ENCODE data around the gene CLIC3.
A peak's percentile ranks its signal among the peaks of the same experiment; 100 is the strongest.

CLIC3 gene

DNA sequence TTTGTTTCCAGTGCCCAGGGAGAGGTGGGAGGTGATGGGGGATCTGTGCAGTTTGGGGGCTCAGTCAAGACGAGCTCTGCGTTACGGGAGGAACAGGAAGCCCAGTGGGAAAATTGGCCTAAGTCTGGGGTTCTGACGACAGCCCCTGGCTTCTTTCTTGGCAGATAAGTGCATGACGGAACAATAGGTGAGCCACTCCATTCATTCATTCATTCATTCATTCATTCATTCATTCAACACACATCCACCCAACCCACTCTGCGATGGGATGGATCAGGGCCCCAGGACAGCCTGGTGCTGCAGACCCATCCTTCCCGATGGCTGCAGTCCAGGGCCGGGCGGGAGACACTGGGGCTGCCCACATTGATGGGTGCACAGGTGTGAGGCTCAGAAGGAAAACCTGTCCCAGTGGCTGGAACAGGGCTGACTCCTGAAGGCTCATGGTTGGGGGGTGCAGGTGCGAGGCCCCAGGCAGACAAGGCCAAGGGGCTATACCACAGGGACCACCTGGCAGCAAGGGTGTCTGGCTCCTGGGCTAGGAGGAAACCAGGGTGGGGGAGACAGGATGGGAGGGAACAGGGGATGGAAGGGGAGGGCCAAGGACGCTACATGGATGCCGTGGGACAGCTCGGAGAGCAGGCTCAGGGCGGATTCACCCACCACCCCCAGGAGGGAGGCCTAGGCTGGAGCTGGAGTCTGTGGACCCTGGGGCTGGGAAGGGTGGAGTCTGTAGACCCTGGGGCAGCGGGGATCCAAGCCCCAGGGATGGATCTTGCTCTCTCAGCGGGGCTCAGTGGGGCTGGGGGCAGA is 15.5 kb downstream of the CLIC3 start:
- no peak for DNase-seq (ENCODE audit: low spot score)

DNA sequence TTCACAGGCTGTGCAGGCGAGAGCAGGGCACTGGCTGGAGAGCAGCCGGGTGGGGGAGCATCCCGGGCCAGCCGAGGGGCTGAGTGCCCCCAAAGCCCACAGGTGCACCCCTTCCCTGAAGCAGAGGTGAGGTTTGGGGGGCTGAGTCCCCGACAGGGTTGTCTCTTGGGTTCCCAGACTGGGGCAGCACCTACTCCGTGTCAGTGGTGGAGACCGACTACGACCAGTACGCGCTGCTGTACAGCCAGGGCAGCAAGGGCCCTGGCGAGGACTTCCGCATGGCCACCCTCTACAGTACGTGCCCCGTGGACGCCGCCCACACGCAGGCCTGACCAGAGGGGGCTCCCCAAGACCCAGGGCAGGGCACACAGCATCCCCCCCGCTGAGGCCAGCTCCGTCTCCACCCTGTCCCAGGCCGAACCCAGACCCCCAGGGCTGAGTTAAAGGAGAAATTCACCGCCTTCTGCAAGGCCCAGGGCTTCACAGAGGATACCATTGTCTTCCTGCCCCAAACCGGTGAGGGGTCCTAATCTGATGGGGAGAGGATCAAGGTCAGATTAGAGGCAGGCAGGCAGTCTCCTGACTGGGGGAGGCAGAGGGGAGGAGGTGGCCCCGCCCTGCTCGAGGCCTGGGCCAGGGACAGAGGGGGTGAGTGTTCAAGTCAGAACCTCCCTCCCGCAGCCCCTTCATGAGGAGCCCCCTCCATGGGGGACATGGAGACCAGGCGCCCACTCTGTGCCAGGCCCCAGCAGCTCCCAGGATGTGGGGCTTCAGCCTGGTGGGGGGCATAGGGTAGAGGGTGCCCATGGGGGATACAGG is 16.4 kb downstream of the CLIC3 start:
- no peak for DNase-seq (ENCODE audit: low spot score)

DNA sequence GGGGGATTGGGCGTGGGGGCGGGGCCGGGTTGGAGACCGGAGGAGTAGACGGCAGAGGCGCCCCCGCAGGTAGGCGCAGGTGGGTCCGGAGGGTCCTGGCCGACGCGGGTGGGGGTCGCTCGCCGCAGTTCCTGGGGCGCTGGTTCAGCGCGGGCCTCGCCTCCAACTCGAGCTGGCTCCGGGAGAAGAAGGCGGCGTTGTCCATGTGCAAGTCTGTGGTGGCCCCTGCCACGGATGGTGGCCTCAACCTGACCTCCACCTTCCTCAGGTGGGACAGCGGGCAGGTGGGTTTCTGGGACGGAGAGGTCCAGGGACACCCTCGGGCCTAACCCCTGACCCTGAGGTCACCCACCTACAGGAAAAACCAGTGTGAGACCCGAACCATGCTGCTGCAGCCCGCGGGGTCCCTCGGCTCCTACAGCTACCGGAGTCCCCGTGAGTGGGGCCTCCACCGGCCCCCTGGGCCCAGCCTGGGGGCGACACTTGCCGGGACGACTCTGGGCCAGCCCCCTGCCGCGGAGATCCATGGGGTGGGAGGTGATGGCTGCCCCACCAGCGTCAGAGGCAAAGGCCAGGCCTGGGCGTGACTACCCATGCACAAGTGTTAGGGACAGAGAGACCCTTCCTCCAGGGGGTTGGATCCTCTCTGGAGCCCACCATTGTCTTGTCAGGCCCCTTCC is 17.4 kb downstream of the CLIC3 start:
- no peak for DNase-seq (ENCODE audit: low spot score)

DNA sequence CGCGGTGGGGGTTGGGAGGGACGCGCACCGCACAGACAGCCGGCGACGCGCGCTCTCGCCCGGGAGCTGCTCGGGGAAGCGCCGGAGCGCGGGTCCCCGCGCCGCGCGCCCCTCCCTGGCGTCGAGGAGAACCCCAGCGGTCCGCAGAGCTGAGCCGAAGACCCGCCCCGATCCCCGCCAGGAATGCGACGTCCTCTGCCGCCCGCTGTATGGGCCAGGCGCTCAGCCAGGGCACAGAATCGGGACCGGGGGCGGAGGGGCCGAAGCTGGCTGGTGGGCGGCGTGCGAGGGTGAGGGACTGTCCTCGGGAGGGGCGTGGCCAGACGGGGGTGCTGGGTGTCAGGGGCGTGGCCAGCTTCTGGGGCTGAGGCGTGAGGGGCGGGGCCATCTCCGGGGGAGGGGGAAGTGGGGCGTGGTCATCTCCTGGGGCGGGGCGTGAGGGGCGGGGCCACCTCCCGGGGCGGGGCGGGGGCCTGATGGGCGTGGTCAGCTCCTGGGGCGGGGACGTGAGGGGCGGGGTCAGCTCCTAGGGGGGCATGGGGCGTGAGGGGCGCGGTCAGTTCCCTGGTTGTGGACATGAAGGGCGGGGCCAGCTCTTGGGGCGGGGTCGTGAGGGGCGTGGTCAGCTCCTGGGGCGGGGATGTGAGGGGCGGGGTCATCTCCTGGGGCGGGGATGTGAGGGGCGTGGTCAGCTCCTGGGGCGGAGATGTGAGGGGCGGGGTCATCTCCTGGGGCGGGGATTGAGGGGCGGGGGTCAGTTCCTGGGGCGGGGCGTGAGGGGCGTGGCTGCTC is 18.1 kb downstream of the CLIC3 start:
- peak; percentile 43 for DNase-seq (ENCODE audit: low spot score)

DNA sequence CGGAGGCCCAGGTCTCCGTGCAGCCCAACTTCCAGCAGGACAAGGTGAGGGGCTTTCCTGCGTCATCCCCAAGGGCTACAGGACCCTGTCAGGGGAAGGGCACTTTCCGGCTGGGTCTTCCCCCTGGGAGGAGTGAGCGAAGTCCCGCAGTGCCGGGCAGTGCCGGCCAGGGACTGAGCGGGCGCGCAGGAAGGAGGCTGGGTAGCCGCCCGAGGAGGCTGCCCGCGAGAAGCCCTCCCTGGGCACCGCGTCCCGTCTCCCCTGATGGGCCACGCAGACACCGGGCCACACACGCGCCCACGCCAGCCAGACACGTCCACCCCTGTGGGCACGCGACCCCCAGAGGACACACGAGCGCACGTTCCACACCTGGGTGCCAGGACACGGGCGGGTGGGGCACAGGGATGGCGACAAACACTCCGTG is 18.7 kb downstream of the CLIC3 start:
- DNase-seq (ENCODE audit: low spot score): no peak

DNA sequence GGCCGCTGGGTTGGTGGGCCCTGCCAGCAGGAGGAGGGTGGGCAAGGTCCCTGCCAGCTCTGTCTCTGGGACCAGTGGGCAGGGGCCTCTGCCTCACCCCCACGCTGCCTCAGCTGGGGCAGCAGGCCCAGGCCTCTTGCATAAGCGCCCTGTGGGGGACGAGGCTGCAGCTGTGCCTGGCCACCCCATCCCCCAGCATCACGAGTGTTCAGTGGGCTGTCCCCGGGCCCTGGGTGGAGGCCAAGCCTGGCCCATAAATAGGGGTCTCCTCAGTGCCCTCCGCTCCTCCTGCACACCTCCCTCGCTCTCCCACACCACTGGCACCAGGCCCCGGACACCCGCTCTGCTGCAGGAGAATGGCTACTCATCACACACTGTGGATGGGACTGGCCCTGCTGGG is 19.1 kb downstream of the CLIC3 start, which contains the start of gene PTGDS:
PTGDS (plus strand) TSS at position 282 of the 400 bp plus-strand sequence; CDS start at position 357, 75 bp downstream.
- peak; percentile 35 for DNase-seq (ENCODE audit: low spot score)

DNA sequence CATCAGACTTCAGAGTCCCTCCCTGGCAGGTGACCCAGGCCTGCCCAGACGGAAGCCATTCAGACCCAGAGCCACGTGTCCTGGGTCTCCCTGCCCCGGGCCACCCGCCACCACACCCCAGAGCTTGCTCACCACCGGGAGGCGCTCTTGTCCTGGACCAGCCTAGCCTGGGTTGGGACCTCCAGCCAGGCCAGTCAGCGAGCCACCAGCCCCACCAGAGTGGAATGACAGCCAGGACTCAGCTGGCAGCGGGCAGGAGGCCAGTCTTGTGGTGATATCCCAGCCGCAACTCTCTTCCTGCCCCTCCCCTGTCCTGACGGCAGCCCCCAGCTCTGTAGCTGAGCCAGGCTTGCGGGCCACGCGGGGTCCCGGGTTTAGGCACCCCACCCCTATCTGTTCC is 20.7 kb downstream of the CLIC3 start:
- DNase-seq (ENCODE audit: low spot score): peak; percentile 66

DNA sequence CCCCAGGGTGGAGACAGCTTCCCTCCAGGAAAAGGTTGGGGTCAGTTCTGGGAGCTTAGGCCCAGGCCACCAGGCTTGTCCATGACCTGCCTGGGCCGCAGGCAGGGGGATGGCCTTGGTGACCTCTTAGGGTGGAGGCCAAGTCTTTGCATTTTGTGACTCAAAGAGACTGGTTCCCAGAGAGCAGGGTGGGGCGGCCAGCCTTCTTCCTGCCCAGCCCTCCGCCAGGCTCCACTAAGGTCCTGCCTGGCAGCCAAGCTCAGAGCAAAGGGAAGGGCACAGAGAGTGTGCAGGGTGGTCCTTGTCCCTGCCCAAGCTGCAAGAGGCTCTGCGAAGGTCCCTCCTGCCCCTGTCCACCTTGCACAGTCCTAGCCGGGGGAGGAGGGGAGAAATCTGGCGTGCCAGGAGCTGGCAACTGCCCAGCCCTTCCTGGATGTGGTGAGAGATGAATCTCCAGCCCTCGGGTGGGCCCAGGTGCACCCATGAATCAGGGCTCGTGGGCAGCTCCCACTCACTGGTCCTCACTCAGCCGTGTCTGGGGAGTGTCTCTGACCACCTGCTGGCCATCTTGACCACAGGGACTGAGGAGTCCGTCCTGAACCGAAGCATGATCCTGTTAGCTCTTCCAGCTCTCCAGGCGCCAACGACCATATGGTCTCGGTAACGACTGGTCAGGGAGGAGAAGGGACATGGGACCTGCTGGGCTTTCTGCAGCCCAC is 21.4 kb downstream of the CLIC3 start:
- peak; percentile 44 for DNase-seq (ENCODE audit: low spot score)

DNA sequence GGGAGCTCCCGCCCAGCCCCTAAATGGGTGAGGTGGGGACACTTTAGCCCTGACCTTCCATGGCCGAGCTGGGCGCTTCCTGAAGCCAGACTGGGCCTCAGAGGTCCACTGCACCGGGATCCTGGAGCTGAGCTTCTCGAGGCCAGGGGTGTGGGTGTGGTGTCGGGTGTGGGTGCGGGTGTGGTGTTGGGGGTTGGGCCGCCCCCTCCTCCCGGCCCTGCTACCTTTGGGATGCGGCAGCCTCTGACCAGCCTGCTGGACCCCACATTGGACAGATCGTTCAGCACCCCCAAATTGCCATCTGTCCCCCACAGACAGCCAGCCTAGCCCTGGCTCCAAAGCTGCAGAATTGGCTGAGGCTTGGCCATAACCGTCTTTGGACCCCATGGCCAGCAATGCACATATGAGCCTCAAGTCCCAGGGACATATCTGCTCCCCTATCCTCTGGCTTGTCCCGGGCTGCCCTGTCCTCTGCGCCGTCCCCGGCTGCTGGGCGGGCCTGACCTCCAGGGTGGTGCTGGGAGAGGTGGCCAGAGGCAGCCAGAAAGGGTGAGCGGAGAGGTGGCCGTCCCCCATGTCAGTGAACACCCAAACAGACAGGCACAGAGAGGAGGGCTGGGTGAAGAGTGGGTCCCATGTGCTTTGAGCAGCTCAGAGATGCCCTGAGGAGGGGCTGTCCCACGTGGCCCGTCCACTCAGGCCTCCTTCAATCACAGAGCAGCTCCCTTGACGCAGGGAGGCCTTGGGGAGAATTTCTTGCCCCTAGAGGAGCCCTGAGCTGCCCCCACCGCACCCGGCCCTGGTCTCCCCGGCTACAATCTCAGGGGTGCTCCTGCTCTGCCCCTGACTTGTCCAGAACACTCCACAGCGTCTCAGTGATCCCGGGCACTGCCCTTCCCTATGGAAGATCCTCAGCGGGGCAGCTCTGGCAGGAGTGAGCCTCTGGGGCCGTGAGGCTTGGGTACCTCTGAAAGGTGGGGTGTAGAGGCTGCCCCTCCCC is 22.4 kb downstream of the CLIC3 start:
- DNase-seq (ENCODE audit: low spot score): no peak

DNA sequence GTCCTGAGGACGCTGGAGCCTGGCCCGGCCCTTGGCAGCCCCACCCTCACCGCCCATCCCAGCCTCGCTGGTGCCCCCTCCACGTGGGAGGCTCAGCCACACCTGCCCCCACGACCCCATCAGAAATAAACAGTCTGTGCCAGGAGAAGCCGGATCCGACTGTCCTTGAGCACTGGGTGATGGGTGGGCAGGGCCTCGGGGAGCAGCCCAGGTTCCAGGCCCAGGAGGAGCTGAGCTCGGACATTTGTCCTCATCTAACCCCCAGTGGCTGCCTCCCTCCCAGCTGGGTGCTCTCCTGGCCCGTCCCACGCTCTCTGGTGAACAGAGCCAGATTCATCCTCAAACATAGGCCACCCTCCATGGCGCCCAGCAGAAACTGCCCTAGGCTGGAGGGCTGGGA is 23.6 kb downstream of the CLIC3 start:
- no peak for DNase-seq (ENCODE audit: low spot score)

DNA sequence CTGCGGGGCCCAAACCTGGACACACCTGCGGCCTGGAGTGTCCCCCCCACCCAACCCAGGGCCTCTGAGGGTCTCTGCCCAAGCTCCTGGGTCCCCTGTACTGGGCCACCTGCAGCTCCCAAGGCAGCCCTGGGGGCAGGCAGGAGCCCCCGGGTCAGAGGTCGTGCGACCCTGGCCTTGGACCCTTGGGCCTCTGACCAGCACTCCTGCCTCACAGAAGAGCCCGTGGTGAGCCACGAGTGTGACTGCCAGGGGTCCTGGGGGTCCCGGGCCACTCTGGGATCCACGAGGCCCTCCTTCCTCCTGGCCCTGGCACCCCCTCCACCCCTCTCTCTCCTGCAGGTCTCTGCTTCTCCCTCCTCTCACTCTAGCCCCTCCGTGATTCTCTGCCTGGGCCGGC is 24.0 kb downstream of the CLIC3 start:
- DNase-seq (ENCODE audit: low spot score): no peak

DNA sequence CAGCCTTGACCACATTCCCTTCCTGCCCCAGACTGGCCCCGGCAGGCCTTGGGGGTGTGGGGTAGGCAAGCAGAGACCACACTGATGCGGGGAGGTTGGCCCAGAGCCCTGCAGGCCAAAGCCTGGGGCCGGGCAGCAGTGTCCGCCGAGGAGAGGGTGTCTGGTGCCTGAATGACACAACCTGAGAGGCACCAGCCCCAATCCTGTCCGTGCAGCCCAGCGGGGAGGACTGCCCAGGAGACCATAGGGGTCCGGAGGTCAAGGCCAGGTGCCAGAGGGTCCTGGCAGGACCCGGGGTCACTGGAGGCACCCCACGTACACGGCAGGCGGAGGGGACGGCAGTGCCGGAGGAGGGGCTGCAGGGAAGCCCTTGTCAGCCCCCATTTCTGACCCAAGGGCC is 24.6 kb downstream of the CLIC3 start:
- DNase-seq (ENCODE audit: low spot score): no peak

DNA sequence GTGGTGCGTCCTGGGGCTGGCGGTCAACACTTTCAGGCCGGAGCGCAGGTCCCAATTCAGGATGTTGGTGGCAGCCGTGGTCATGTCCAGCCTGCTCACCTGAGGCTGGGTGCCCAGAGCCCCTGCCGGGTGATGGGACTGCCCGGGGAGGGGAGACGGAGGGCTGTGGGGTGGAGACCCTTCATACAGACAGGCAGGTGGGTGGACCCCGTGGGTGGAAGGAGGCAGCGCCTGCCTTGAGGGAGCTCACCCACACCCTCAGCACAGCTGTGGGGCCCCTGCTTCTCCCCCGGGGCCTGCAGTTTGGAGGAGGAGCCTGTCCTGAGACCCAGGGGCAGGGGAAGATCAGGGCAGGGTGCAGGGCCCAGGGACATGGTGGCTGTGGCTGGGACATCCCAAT is 26.0 kb downstream of the CLIC3 start:
- no peak for DNase-seq (ENCODE audit: low spot score)

DNA sequence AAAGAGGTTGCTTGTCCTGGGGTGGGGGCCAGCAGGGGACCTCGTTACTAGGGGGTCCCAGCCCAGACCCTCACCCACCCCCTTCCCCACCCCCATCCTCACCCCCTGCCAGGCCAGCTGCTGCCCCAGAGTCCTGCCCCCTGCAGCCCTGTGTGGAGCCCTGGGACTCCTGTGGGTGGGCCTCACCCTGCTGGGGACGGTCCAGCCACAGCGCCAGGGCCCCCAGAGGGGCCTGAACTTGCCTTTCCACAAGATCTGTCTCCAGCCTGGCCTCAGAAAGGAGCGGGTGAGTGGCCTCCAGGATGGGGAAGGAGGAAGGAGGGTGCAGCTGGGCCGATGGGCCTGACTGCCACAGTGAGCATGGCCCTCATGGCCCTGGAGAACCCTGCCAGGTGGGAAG is 26.6 kb downstream of the CLIC3 start:
- no peak for DNase-seq (ENCODE audit: low spot score)

DNA sequence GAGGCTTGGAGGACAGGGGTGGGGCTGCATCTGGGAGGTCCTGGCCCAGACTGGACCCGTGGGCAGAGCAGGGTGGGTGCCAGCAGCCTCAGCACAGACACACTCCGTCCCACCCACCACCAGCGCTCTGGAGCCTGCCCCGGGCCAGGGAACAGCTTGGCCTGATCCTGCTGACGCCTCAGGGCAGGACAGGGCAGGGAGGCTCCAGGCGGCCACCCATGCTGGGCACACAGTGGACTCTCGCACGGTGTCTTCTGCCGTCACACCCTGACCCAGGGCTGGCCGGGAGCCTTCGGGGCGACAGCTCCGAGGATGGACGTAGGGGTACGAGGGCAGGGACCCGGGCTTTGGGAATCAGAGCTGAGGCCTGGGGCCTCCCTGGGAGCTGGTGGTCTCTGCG is 27.2 kb downstream of the CLIC3 start:
- DNase-seq (ENCODE audit: low spot score): no peak

DNA sequence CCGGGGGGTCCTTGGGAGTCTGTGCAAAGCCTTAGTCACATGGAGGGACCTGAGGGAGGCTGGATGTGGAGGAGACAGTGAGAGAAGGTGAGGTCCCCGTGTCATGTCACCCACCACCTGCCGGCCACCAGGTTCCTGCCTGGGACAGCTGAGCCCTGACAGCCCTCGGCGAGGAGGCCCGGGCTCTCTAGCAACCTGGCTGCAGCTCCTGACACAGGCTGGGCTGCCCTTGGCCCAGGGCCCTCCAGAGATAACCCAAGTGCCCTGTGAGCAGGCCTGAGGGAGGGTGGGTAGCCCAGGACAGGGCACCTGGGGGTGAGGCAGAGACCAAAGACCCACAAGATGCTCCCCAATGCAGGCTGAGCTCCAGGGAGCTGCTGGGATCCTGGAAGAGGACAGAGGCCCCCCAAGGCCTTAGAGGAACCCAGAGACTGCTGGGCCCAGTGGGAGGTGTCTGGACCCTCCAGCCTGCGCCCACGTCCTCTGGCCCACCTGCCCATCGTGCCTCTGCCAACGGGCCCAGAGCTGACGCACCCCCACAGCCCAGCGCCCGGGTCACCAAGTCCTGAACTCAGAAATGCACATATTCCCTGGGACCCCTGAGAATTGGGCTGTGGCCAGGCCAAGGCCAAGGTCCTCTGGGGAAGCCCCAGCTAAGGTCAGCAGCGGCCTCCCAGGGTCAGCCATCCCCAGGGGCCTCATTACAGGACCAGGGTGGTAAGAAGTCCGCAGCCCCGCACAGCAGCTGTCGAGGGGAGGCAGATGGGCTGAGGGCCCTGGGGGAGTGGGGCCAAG is 27.8 kb downstream of the CLIC3 start:
- DNase-seq (ENCODE audit: low spot score): no peak

DNA sequence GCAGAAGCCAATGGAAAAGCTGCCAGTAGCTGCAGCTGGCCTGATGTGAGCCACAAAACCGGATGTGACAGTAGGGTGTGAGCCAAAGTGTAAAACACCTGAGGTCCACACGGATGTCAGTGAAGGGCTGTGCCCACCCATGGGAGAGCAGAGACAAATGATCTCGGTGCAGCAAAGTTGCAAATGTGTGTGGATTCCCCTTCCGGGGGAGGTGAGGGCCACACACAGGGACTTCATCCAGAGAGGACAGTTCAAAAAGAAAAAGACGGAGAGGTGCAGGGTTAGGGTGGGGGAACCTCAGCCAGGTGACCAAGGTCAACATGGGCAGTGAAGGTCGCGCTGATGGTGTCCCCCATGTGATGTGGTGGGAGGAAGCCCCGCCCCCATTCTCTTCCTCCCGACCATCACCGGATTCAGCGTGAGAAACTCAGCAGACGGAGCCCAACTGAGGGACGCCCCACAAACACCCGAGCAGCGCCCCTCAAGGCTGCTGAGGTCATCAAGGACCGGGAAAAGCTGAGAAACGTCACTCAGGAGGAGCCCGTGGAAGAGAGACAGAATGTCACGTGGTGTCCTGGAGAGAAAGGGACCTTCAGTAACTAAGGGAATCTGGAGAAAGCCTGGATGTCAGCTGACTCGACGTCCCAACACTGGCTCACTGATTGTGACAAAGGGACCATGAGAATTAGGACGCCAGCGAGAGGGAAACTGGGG is 30.4 kb downstream of the CLIC3 start:
- DNase-seq (ENCODE audit: low spot score): peak; percentile 41

DNA sequence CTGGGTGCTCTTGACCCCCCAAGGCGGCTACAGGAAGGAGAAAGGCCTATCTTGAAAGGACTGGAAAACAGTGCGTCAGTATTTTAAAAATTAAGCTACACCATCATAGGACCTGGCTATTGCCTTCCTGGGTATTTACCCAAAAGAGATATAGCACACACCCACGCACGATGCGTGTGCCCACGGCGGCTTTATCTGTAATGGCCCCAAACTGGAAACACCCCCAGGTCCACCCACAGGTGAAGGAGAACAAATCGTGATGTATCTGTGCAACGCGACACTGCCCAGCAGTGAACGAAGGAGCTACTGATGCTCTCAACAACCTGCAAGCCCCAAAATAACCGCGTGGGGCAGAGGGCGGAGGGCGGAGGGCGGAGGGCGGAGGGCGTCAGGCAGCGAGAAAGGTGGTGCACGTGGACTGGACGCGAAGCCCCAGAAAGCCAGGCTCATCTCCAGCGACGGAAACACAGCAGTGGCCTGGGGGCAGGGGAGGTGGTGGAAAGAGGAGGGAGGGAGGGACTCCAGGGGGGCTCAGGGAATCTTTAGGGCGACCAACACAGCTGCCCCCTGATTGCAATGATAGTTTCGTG is 31.4 kb downstream of the CLIC3 start:
- DNase-seq (ENCODE audit: low spot score): no peak
